H1 (cell line): ENCODE data around the gene HBQ1.

Experiments
- JUN ChIP-seq: IDR thresholded peaks from 2 replicates; pipeline ENCODE4 v1.6.1; 2011; ENCODE audit warnings: low read depth, mild to moderate bottlenecking, improper control_type of control experiment, low read length
- KDM1A ChIP-seq: fragments of 200-600, 300-600 bp; sonication (generic); IDR thresholded peaks from 2 replicates; pipeline ENCODE4 v1.7.1; 2016; ENCODE audit warnings: mild to moderate bottlenecking, low read length, borderline replicate concordance
- SP2 ChIP-seq: IDR thresholded peaks from 2 replicates; pipeline ENCODE4 v1.6.1; 2012; ENCODE audit warnings: mild to moderate bottlenecking, low read length, inconsistent platforms
- SP4 ChIP-seq: IDR thresholded peaks from 2 replicates; pipeline ENCODE4 v1.6.1; 2012; ENCODE audit warnings: low read length, inconsistent platforms
- TF ChIP-seq, protein P1 (sequence below), 3 experiments: IDR thresholded peaks; 1 replicate in 2 of 3; 2 replicates in 1 of 3; pipeline versions ENCODE4 v1.5.1 to v1.6.1; 2011; ENCODE audit warnings: low read length in 3 of 3, mild to moderate bottlenecking in 3 of 3, inconsistent platforms in 2 of 3, low read depth in 1 of 3, moderate library complexity in 1 of 3; ENCODE audit not compliant: insufficient read depth in 1 of 3; ENCODE audit errors: control extremely low read depth in 1 of 3

DNA sequence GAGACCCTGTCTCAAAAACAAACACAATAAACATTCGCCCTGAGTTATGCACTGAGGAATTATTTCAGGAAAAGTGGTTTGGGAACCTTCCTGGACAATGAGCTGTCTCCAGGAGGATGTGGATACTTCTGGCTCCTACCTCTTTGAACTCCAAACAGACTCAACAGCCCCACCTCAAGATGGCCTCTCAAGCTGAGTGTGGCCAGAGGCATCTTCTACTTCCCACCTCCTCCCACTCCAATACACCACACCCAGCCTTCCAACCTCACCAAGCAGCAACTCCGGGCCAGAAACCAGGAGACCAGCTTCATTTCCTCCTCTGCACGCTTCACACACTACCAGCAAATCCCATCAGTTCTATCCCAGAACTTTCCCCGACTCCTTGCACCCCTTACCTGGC is 11.6 kb downstream of the HBQ1 start:
- TF ChIP-seq, protein P1, sequence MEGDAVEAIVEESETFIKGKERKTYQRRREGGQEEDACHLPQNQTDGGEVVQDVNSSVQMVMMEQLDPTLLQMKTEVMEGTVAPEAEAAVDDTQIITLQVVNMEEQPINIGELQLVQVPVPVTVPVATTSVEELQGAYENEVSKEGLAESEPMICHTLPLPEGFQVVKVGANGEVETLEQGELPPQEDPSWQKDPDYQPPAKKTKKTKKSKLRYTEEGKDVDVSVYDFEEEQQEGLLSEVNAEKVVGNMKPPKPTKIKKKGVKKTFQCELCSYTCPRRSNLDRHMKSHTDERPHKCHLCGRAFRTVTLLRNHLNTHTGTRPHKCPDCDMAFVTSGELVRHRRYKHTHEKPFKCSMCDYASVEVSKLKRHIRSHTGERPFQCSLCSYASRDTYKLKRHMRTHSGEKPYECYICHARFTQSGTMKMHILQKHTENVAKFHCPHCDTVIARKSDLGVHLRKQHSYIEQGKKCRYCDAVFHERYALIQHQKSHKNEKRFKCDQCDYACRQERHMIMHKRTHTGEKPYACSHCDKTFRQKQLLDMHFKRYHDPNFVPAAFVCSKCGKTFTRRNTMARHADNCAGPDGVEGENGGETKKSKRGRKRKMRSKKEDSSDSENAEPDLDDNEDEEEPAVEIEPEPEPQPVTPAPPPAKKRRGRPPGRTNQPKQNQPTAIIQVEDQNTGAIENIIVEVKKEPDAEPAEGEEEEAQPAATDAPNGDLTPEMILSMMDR (IDR thresholded peaks at IDR 0.05; ENCODE audit: control extremely low read depth in 1 of 3, insufficient read depth in 1 of 3, low read depth in 1 of 3, low read length in 3 of 3), result no peak
- no peak for TF ChIP-seq JUN
- no peak for TF ChIP-seq SP2
- TF ChIP-seq SP4, result no peak
- TF ChIP-seq KDM1A, result no peak
